KMS-11 (cell line): Measurements from ENCODE around the gene TMPRSS3.
"Not testable (repeated sequence)": the region's sequence is repeated elsewhere in the genome, so short reads cannot be mapped to it uniquely, and the experiment has no call there.

Source experiments
- H2AFZ ChIP-seq: fragments of 200-600 bp; sonication (generic); 2 replicates; pipeline ENCODE4 v1.6.1; 2016; ENCODE audit warnings: antibody characterized with exemption, mixed run types, low read depth
- H3K27ac ChIP-seq: fragments of 200-600 bp; sonication (generic); 2 replicates; pipeline ENCODE4 v1.6.1; 2016; ENCODE audit warnings: mild to moderate bottlenecking, mixed run types
- H3K27me3 ChIP-seq: fragments of 200-600 bp; sonication (generic); 2 replicates; pipeline ENCODE4 v1.6.1; 2017; ENCODE audit warnings: mild to moderate bottlenecking, low read depth, mixed run types, moderate library complexity; ENCODE audit not compliant: insufficient read depth
- H3K36me3 ChIP-seq: fragments of 200-600 bp; sonication (generic); 2 replicates; pipeline ENCODE4 v1.6.1; 2017; ENCODE audit warnings: mild to moderate bottlenecking, mixed run types; ENCODE audit not compliant: insufficient read depth
- H3K4me1 ChIP-seq: fragments of 200-600 bp; sonication (generic); 2 replicates; pipeline ENCODE4 v1.6.1; 2016; ENCODE audit warnings: mild to moderate bottlenecking, low read depth, mixed run types; ENCODE audit not compliant: poor library complexity, severe bottlenecking
- H3K4me2 ChIP-seq: fragments of 200-600 bp; sonication (generic); 2 replicates; pipeline ENCODE4 v1.7.0; 2016; ENCODE audit warnings: mild to moderate bottlenecking, mixed run types
- H3K4me3 ChIP-seq: fragments of 200-600 bp; sonication (generic); IDR thresholded peaks from 2 replicates; pipeline ENCODE4 v1.6.1; 2017; ENCODE audit warnings: low read depth, low read length, mixed read lengths; ENCODE audit not compliant: insufficient read depth
- H3K79me2 ChIP-seq: fragments of 200-600 bp; sonication (generic); 2 replicates; pipeline ENCODE4 v1.6.1; 2016; ENCODE audit warnings: low read depth, mixed run types; ENCODE audit not compliant: insufficient read depth
- H3K9ac ChIP-seq: fragments of 200-600 bp; sonication (generic); 2 replicates; pipeline ENCODE4 v1.6.1; 2016; ENCODE audit warnings: mild to moderate bottlenecking, mixed run types
- H4K20me1 ChIP-seq: fragments of 200-600 bp; sonication (generic); 2 replicates; pipeline ENCODE4 v1.6.1; 2016; ENCODE audit warnings: mild to moderate bottlenecking, mixed run types; ENCODE audit not compliant: insufficient read depth
- CTCF ChIP-seq: fragments of 200-600 bp; sonication (generic); conservative IDR thresholded peaks from 2 replicates; pipeline ENCODE4 v1.6.1; 2017; ENCODE audit warnings: low read depth, mild to moderate bottlenecking, antibody characterized with exemption, low read length, moderate library complexity, mixed read lengths

The TMPRSS3 gene

GRCh38 chr21:42411891-42412635, 16.2 kb upstream of the TMPRSS3 start:
- H3K9ac ChIP-seq: no peak overlapping the region
- H3K4me1 ChIP-seq: no peaks in the 10 kb centered on the region
- TF ChIP-seq CTCF: no peak
- H3K27ac ChIP-seq: no peak overlapping the region
- no peaks in the 10 kb centered on the region for H4K20me1 ChIP-seq
- H3K27me3 ChIP-seq: peaks cover 44% of the 10 kb centered on the region; the same call in 1 of the 2 replicates
- H3K4me3 ChIP-seq: no peak overlapping the region
- H3K36me3 ChIP-seq: no peaks in the 10 kb centered on the region
- no peaks in the 10 kb centered on the region for H3K79me2 ChIP-seq
- H3K4me2 ChIP-seq: no peak overlapping the region
- no peak overlapping the region for H2AFZ ChIP-seq

- Histone ChIP-seq H3K36me3 (no peaks in the 10 kb centered on the region), H3K4me2 (no peak overlapping the region), H3K4me1 (no peaks in the 10 kb centered on the region), H4K20me1 (no peaks in the 10 kb centered on the region), H3K9ac (no peak overlapping the region), H3K4me3 (no peak overlapping the region), H2AFZ (no peak overlapping the region), H3K27me3 (peaks cover 38% of the 10 kb centered on the region; the same call in 1 of the 2 replicates), H3K27ac (no peak overlapping the region), H3K79me2 (no peaks in the 10 kb centered on the region)
- TF ChIP-seq CTCF: no peak
These were observed 15.5 kb upstream of the TMPRSS3 start for GRCh38 chr21:42411197-42411869.

- Histone ChIP-seq H3K27ac (no peak overlapping the region), H4K20me1 (no peaks in the 10 kb centered on the region), H3K4me1 (no peaks in the 10 kb centered on the region), H3K79me2 (no peaks in the 10 kb centered on the region), H3K4me3 (no peak overlapping the region), H3K9ac (no peak overlapping the region), H3K4me2 (no peak overlapping the region), H3K36me3 (no peaks in the 10 kb centered on the region), H3K27me3 (peaks cover 27% of the 10 kb centered on the region; the same call in 1 of the 2 replicates), H2AFZ (no peak overlapping the region)
- no peak for TF ChIP-seq CTCF
These were observed 13.5 kb upstream of the TMPRSS3 start for GRCh38 chr21:42409366-42409765.

- not testable (repeated sequence) for H3K4me1 ChIP-seq, H3K79me2 ChIP-seq, H3K27ac ChIP-seq, H3K4me2 ChIP-seq, H4K20me1 ChIP-seq, H3K4me3 ChIP-seq, H3K9ac ChIP-seq, H2AFZ ChIP-seq, H3K36me3 ChIP-seq
- H3K27me3 ChIP-seq: peaks cover 20% of the 10 kb centered on the region; the same call in 1 of the 2 replicates
These were observed 12.9 kb upstream of the TMPRSS3 start for GRCh38 chr21:42408718-42409117.

- H3K79me2 ChIP-seq: no peaks in the 10 kb centered on the region
- no peak overlapping the region for H2AFZ ChIP-seq
- H3K4me3 ChIP-seq: no peak overlapping the region
- no peak overlapping the region for H3K27ac ChIP-seq
- H3K9ac ChIP-seq: no peak overlapping the region
- no peaks in the 10 kb centered on the region for H3K36me3 ChIP-seq
- H4K20me1 ChIP-seq: no peaks in the 10 kb centered on the region
- no peak overlapping the region for H3K4me2 ChIP-seq
- H3K4me1 ChIP-seq: no peaks in the 10 kb centered on the region
- no peak for TF ChIP-seq CTCF
- peaks cover 14% of the 10 kb centered on the region; the same call in 1 of the 2 replicates for H3K27me3 ChIP-seq
These were observed 11.6 kb upstream of the TMPRSS3 start for GRCh38 chr21:42407476-42407875.
